Keratinocyte (primary cell): ENCODE data around the gene MUC13. TPM values are rescaled to one million over a fixed set of nuclear protein-coding genes. Genes with fewer than 3 reads are reported as not detected.

Experiments
- DNase-seq: peaks from one replicate; pipeline ENCODE4 v3.0.0-alpha.2; 2011; ENCODE audit warnings: low read depth, missing footprints, low spot score
- FAIRE-seq: peaks from 2 replicates; lab custom pipeline; 2011; peaks lifted over from hg19 to GRCh38; lab: Jason Lieb, UNC
- H2AFZ ChIP-seq: 2 replicates; pipeline ENCODE4 v1.6.0; 2012; ENCODE audit warnings: low read length, control low read depth, inconsistent platforms; ENCODE audit not compliant: control insufficient read depth
- H3K27ac ChIP-seq: 2 replicates; pipeline ENCODE4 v1.5.1; 2011; ENCODE audit warnings: low read length; ENCODE audit not compliant: control insufficient read depth, insufficient read depth
- H3K27me3 ChIP-seq: 3 replicates; pipeline ENCODE4 v1.6.0; 2011; ENCODE audit warnings: low read length; ENCODE audit not compliant: control insufficient read depth, insufficient read depth; ENCODE audit errors: extremely low read depth
- H3K36me3 ChIP-seq, 2 experiments: 2 replicates in 1 of 2; 3 replicates in 1 of 2; pipeline ENCODE4 v1.5.1; 2011; ENCODE audit warnings: low read length in 2 of 2, mild to moderate bottlenecking in 1 of 2; ENCODE audit not compliant: control insufficient read depth in 2 of 2, insufficient read depth in 2 of 2; ENCODE audit errors: extremely low read depth in 1 of 2
- H3K4me1 ChIP-seq: 3 replicates; pipeline ENCODE4 v1.5.1; 2011; ENCODE audit warnings: low read length; ENCODE audit not compliant: control insufficient read depth, insufficient read depth; ENCODE audit errors: extremely low read depth
- H3K4me2 ChIP-seq: 3 replicates; pipeline ENCODE4 v1.6.0; 2011; ENCODE audit warnings: low read depth, low read length; ENCODE audit not compliant: control insufficient read depth, insufficient read depth; ENCODE audit errors: extremely low read depth
- H3K4me3 ChIP-seq, 3 experiments: fragments of 200-600 bp in 1 of 3; sonication (generic) in 1 of 3; 2 replicates in 2 of 3; 3 replicates in 1 of 3; pipeline ENCODE4 v1.5.1; 2011 to 2016; ENCODE audit warnings: low read length in 3 of 3, mild to moderate bottlenecking in 3 of 3, control low read depth in 2 of 3, inconsistent platforms in 1 of 3, low read depth in 1 of 3, mixed read lengths in 1 of 3, mixed run types in 1 of 3, moderate library complexity in 1 of 3; ENCODE audit not compliant: control insufficient read depth in 2 of 3, insufficient read depth in 2 of 3; ENCODE audit errors: extremely low read depth in 1 of 3
- H3K79me2 ChIP-seq: 2 replicates; pipeline ENCODE4 v1.6.0; 2012; ENCODE audit warnings: low read length; ENCODE audit not compliant: control insufficient read depth, insufficient read depth
- H3K9ac ChIP-seq: 3 replicates; pipeline ENCODE4 v1.6.0; 2011; ENCODE audit warnings: low read length; ENCODE audit not compliant: control insufficient read depth, insufficient read depth; ENCODE audit errors: extremely low read depth
- H3K9me1 ChIP-seq: 3 replicates; pipeline ENCODE4 v1.6.0; 2011; ENCODE audit warnings: low read length; ENCODE audit not compliant: control insufficient read depth, insufficient read depth; ENCODE audit errors: extremely low read depth
- H3K9me3 ChIP-seq: 2 replicates; pipeline ENCODE4 v1.5.1; 2012; ENCODE audit warnings: low read depth, low read length; ENCODE audit not compliant: control insufficient read depth
- H4K20me1 ChIP-seq: 3 replicates; pipeline ENCODE4 v1.6.0; 2011; ENCODE audit warnings: low read length; ENCODE audit not compliant: control insufficient read depth, insufficient read depth; ENCODE audit errors: extremely low read depth
- CTCF ChIP-seq, 3 experiments: IDR thresholded peaks in 1 of 3; conservative IDR thresholded peaks in 1 of 3; optimal IDR thresholded peaks in 1 of 3; 2 replicates in 2 of 3; 3 replicates in 1 of 3; pipeline versions ENCODE3 to v1.5.1; 2011; ENCODE audit warnings: low read length in 3 of 3, mild to moderate bottlenecking in 3 of 3, moderate library complexity in 2 of 3, control low read depth in 1 of 3, inconsistent platforms in 1 of 3; ENCODE audit not compliant: insufficient read depth in 2 of 3; ENCODE audit errors: extremely low read depth in 1 of 3
- EZH2 ChIP-seq: IDR thresholded peaks from one replicate; pipeline ENCODE4 v1.6.1; 2012; ENCODE audit warnings: inconsistent platforms, mild to moderate bottlenecking, low read length, moderate library complexity
- dilution Hi-C: fragments of 300-500 bp; cut with MboI; formaldehyde crosslinking; loops from one replicate; pipeline ENCODE4 v1.7.0; 2020; ENCODE audit warnings: low sequenced_read_pairs; ENCODE audit not compliant: extremely low pct_ligation_motif_present
- polyA plus RNA-seq, 5 experiments: library from polyadenylated mRNA; depleted of rRNA in 3 of 5; stranded (reverse) in 3 of 5; stranded (forward) in 1 of 5; unstranded in 1 of 5; fragments of >200 nt; gene quantifications; 1 replicate in 1 of 5; 2 replicates in 3 of 5; 3 replicates in 1 of 5; pipeline versions ENCODE4 v1.2.1 to v1.2.3, GENCODE V29; 2011 to 2012; ENCODE audit warnings: missing spikeins in 2 of 5, low read depth in 1 of 5, low replicate concordance in 1 of 5

MUC13 gene
- polyA plus RNA-seq, 1 donor (not counting 4 experiments of a cell fraction or from before 2014, with no cell fraction given): not detected

GRCh38 chr3:124965413-124965812 is 30.9 kb upstream of the MUC13 start:
- H3K27ac ChIP-seq: no peak overlapping the region
- H3K9me3 ChIP-seq: no peaks in the 10 kb centered on the region
- no peak for DNase-seq

GRCh38 chr3:124964387-124964786 is 29.8 kb upstream of the MUC13 start:
- Histone ChIP-seq H3K4me3 (no peak overlapping the region), H3K79me2 (no peaks in the 10 kb centered on the region), H3K9me1 (no peaks in the 10 kb centered on the region), H3K4me2 (no peak overlapping the region), H3K9me3 (no peaks in the 10 kb centered on the region), H3K4me1 (no peaks in the 10 kb centered on the region), H2AFZ (no peak overlapping the region), H3K36me3 (peaks cover 3 to 4% of the 10 kb centered on the region in 2 experiments), H3K27me3 (no peaks in the 10 kb centered on the region), H4K20me1 (no peaks in the 10 kb centered on the region), H3K27ac (no peak overlapping the region), H3K9ac (no peak overlapping the region)
- dilution Hi-C loops: no loop called here
- FAIRE-seq (no peak), DNase-seq (no peak)
- TF ChIP-seq CTCF (optimal IDR thresholded peaks at IDR 0.05 in 1 of 3, IDR thresholded peaks at IDR 0.05 in 1 of 3, conservative IDR thresholded peaks at IDR 0.05 in 1 of 3; ENCODE audit: extremely low read depth in 1 of 3, insufficient read depth in 2 of 3, low read length in 3 of 3): no peak

More at GRCh38 chr3:124965413-124965812, 30.9 kb upstream of the MUC13 start:
- Histone ChIP-seq H3K9me1 (no peaks in the 10 kb centered on the region), H3K4me2 (no peak overlapping the region), H3K27me3 (no peaks in the 10 kb centered on the region), H3K9ac (no peak overlapping the region), H2AFZ (no peak overlapping the region), H3K36me3 (peaks cover 5 to 7% of the 10 kb centered on the region in 2 experiments), H4K20me1 (no peaks in the 10 kb centered on the region), H3K79me2 (no peaks in the 10 kb centered on the region), H3K4me1 (no peaks in the 10 kb centered on the region), H3K4me3 (no peak overlapping the region)
- TF ChIP-seq CTCF (optimal IDR thresholded peaks at IDR 0.05 in 1 of 3, IDR thresholded peaks at IDR 0.05 in 1 of 3, conservative IDR thresholded peaks at IDR 0.05 in 1 of 3; ENCODE audit: extremely low read depth in 1 of 3, insufficient read depth in 2 of 3, low read length in 3 of 3): no peak
- TF ChIP-seq EZH2: no peak
- dilution Hi-C loops: no loop called here
- FAIRE-seq: no peak
